Esophagus squamous epithelium (tissue), 4 donors: ENCODE measurements around the gene TUBGCP2.

ENCODE experiments used
- POLR2A ChIP-seq, 4 donors: fragments of 450-650 bp; IDR thresholded peaks; one replicate each; pipeline ENCODE4 v1.6.1; 2017; ENCODE audit warnings: antibody characterized with exemption in 4 of 4, mild to moderate bottlenecking in 4 of 4, moderate library complexity in 3 of 4
- TF ChIP-seq, protein P1 (sequence below), 6 experiments: fragments of 450-650 bp in 4 of 6; fragments of 200-600 bp in 2 of 6; sonication (generic) in 2 of 6; IDR thresholded peaks; one replicate each; pipeline ENCODE4 v1.5.1; 2016 to 2019; ENCODE audit warnings: antibody characterized with exemption in 6 of 6, mild to moderate bottlenecking in 4 of 6, moderate library complexity in 4 of 6

DNA sequence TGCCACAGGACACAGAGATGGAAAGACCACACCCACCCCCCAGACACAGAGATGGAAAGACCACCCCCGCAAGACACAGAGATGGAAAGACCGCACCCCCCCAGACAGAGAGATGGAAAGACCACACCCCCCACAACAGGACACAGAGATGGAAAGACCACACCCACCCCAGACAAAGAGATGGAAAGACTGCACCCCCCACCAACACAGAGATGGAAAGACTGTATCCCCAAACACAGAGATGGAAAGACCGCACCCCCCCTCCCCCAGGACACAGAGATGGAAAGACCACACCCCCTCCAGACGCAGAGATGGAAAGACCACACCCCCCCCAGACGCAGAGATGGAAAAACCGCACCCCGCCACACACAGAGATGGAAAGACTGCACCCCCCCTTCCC is 8.1 kb upstream of the TUBGCP2 start:
- TF ChIP-seq, protein P1, sequence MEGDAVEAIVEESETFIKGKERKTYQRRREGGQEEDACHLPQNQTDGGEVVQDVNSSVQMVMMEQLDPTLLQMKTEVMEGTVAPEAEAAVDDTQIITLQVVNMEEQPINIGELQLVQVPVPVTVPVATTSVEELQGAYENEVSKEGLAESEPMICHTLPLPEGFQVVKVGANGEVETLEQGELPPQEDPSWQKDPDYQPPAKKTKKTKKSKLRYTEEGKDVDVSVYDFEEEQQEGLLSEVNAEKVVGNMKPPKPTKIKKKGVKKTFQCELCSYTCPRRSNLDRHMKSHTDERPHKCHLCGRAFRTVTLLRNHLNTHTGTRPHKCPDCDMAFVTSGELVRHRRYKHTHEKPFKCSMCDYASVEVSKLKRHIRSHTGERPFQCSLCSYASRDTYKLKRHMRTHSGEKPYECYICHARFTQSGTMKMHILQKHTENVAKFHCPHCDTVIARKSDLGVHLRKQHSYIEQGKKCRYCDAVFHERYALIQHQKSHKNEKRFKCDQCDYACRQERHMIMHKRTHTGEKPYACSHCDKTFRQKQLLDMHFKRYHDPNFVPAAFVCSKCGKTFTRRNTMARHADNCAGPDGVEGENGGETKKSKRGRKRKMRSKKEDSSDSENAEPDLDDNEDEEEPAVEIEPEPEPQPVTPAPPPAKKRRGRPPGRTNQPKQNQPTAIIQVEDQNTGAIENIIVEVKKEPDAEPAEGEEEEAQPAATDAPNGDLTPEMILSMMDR (IDR thresholded peaks at IDR 0.05): no peak
- TF ChIP-seq POLR2A (IDR thresholded peaks at IDR 0.05): no peak
